ENCODE data around the gene C1orf159. TPM values are rescaled to one million over a fixed set of nuclear protein-coding genes. Genes with fewer than 3 reads are reported as not detected.
"Not testable (repeated sequence)": the region's sequence is repeated elsewhere in the genome, so short reads cannot be mapped to it uniquely, and the experiment has no call there.

The C1orf159 gene
- total and polyA plus RNA-seq, 3 donors from 2014 or later: 40.7 to 68.3 (median 50.7) TPM

DNA sequence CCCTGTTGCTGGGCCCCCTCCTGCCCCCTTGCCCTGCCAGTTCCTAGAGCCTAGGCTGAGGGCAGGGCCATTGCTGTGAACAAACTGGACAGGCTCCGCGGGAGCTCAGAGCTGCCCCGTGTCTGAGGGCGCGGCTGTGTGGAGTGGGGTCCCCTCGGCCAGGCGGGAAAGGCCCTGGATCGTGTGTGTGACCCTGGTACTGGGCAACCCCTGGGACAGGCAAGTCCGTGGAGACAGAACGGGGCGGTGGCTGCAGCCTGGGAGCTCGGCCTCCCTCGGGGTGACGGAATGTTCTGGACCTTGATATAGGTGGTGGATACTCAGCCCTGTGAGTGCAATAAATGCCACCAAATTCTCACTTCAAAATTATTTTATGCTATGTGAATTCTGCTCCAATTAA, 27.7 kb upstream of the C1orf159 start:
- H3K27ac ChIP-seq: no peak overlapping the region
- intact Hi-C loops (cut with DNase I; ENCODE audit: low total_unique reads): no loop called here
- TF ChIP-seq POLR2A (IDR thresholded peaks at IDR 0.05): no peak
- TF ChIP-seq, protein P1, sequence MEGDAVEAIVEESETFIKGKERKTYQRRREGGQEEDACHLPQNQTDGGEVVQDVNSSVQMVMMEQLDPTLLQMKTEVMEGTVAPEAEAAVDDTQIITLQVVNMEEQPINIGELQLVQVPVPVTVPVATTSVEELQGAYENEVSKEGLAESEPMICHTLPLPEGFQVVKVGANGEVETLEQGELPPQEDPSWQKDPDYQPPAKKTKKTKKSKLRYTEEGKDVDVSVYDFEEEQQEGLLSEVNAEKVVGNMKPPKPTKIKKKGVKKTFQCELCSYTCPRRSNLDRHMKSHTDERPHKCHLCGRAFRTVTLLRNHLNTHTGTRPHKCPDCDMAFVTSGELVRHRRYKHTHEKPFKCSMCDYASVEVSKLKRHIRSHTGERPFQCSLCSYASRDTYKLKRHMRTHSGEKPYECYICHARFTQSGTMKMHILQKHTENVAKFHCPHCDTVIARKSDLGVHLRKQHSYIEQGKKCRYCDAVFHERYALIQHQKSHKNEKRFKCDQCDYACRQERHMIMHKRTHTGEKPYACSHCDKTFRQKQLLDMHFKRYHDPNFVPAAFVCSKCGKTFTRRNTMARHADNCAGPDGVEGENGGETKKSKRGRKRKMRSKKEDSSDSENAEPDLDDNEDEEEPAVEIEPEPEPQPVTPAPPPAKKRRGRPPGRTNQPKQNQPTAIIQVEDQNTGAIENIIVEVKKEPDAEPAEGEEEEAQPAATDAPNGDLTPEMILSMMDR (IDR thresholded peaks at IDR 0.05): no peak
- no peaks in the 10 kb centered on the region for H3K4me1 ChIP-seq
- H3K27me3 ChIP-seq: no peaks in the 10 kb centered on the region
- no peak for DNase-seq
- H3K36me3 ChIP-seq (ENCODE audit: low read depth, missing control alignments): no peaks in the 10 kb centered on the region
- WGBS, 2 donors: 79 to 94% methylated on average over 11 to 14 of the region's 14 CpGs
- H3K9me3 ChIP-seq: no peaks in the 10 kb centered on the region
- no peak overlapping the region for H3K4me3 ChIP-seq

DNA sequence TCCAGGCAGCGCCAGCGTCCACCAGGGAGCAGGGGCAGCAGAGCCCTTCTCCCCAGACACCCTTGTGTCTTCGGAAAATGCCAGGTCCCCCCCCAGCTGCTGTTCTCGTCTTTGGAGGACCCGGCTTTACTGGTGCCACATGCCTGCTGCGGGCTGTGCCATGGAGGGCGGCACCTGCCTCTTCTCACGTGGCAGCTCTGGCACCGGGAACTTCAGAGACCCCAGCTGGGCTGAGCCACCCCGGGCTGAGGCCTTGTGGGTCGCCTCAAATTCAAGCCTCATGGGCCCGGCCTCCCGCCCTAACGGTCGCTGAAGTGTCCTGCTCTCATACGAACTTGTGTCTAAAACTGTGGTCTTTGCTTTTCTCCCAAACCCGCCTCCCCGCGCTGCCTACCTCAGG, 27.0 kb upstream of the C1orf159 start:
- H3K36me3 ChIP-seq (ENCODE audit: low read depth, missing control alignments): no peaks in the 10 kb centered on the region
- H3K4me1 ChIP-seq: no peaks in the 10 kb centered on the region
- TF ChIP-seq, protein P1 (IDR thresholded peaks at IDR 0.05): no peak
- TF ChIP-seq POLR2A (IDR thresholded peaks at IDR 0.05): no peak
- no peak for DNase-seq
- intact Hi-C loops (cut with DNase I; ENCODE audit: low total_unique reads): no loop called here
- no peaks in the 10 kb centered on the region for H3K9me3 ChIP-seq
- WGBS, 2 donors: 85 to 95% methylated on average over 12 to 19 of the region's 19 CpGs
- H3K27ac ChIP-seq: no peak overlapping the region
- no peaks in the 10 kb centered on the region for H3K27me3 ChIP-seq
- H3K4me3 ChIP-seq: no peak overlapping the region

DNA sequence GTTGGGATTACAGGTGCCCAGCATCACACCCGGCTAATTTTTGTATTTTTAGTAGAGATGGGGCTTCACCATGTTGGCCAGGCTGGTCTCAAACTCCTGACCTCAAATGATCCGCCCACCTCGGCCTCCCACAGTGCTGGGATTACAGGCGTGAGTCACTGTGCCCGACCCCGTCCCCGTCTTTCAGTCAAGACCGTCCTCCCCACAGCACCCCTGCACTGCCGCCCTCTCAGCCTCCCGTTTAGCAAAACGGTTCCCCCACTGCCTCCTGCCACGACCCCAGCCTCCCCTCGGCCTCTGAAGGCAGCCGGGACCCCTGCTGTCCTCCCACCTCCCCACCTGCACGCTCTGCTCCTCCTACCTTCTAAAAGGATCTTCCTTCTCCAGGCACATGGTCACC, 26.5 kb upstream of the C1orf159 start:
- intact Hi-C loops (cut with DNase I; ENCODE audit: low total_unique reads); H3K36me3 ChIP-seq (ENCODE audit: low read depth, missing control alignments); H3K27ac ChIP-seq; H3K27me3 ChIP-seq; H3K4me1 ChIP-seq; DNase-seq; H3K4me3 ChIP-seq; H3K9me3 ChIP-seq: not testable (repeated sequence)
- 59 to 69% methylated on average over 10 to 15 of the region's 15 CpGs for WGBS, 2 donors

DNA sequence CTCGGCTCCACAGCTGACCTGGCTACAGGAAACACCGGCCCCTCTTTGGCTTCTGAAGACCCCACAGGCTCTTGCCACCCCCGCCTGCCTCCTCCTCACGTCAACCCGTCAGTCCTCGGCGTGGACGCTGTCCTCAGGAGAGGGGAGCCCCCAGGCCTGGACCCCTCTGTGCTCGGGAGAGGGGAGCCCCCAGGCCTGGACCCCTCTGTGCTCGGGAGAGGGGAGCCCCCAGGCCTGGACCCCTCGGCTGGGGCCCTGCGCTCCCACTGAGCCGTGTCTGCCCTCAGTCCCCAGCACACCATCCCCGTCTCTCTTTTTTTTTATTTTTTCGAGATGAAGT, 26.0 kb upstream of the C1orf159 start:
- no peaks in the 10 kb centered on the region for H3K4me1 ChIP-seq
- H3K27me3 ChIP-seq: no peaks in the 10 kb centered on the region
- no peak for DNase-seq
- TF ChIP-seq, protein P1 (IDR thresholded peaks at IDR 0.05): no peak
- no peak for TF ChIP-seq POLR2A (IDR thresholded peaks at IDR 0.05)
- WGBS, 2 donors: 74 to 83% methylated on average over 9 to 15 of the region's 15 CpGs
- no peak overlapping the region for H3K4me3 ChIP-seq
- no peak overlapping the region for H3K27ac ChIP-seq
- intact Hi-C loops (cut with DNase I; ENCODE audit: low total_unique reads): no loop called here
- H3K9me3 ChIP-seq: no peaks in the 10 kb centered on the region
- no peaks in the 10 kb centered on the region for H3K36me3 ChIP-seq (ENCODE audit: low read depth, missing control alignments)

DNA sequence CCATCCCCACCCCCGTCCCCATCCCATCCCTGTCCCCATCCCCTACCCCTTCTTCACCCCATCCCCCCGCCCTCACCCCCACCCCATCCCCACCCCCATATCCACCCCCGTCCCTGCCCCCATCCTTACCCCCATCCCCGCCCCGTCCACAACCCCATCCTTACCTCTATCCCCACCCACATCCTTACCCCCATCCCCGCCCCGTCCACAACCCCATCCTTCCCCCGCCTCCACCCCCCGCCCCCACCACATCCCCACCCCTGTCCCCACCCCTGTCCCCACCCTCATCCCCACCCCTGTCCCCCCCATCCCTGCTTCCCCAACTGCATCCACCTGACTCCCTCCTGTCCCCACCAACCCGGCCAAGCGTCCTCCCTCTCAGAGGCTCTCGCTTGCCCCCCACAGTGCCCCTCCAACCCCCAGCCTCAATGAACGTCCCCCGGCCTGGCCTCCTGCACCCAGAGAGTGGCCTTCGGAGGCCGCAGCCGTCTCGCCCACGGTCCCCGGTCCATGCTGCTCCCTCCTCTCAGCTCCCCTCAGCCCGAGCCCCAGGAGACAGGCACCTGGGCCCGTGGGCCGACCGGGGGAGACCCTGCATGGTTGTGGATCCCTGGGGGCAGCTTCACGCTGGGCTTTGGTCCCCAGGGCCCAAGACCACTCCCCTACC, 25.5 kb upstream of the C1orf159 start:
- H3K4me3 ChIP-seq: no peak overlapping the region
- H3K36me3 ChIP-seq (ENCODE audit: low read depth, missing control alignments): no peaks in the 10 kb centered on the region
- 49 to 63% methylated on average over 6 to 14 of the region's 25 CpGs for WGBS, 2 donors
- no peak for DNase-seq
- H3K4me1 ChIP-seq: no peaks in the 10 kb centered on the region
- intact Hi-C loops (cut with DNase I; ENCODE audit: low total_unique reads): no loop called here
- H3K9me3 ChIP-seq: no peaks in the 10 kb centered on the region
- no peak for TF ChIP-seq POLR2A (IDR thresholded peaks at IDR 0.05)
- TF ChIP-seq, protein P1 (IDR thresholded peaks at IDR 0.05): no peak
- no peak overlapping the region for H3K27ac ChIP-seq
- no peaks in the 10 kb centered on the region for H3K27me3 ChIP-seq

All from testis (tissue), 3 donors.